ENCODE results near the gene ERICH4. TPM values are rescaled to one million over a fixed set of nuclear protein-coding genes. Genes with fewer than 3 reads are reported as not detected.

ERICH4 gene
- total and polyA plus RNA-seq, 9 of the 15 experiments (the other 6 are each of a cell fraction or from before 2014, with no cell fraction given), result not detected

- Histone ChIP-seq H3K9me1 (ENCODE audit: control insufficient read depth, insufficient read depth, low read length) (no peaks in the 10 kb centered on the region), H4K20me1 (replicated peaks; ENCODE audit: control insufficient read depth, insufficient read depth, low read length) (no peaks in the 10 kb centered on the region), H3K9ac (ENCODE audit: insufficient read depth in 1 of 2, low read depth in 2 of 2, low read length in 2 of 2) (peak overlapping the region in 1 of 2 experiments; percentile 92; a peak in 2 of 4 replicates), H3K27me3 (ENCODE audit: control insufficient read depth in 2 of 2, insufficient read depth in 2 of 2, low read length in 2 of 2) (no peaks in the 10 kb centered on the region), H3K4me2 (ENCODE audit: insufficient read depth, low read length) (peak overlapping the region; percentile 90), H3K79me2 (ENCODE audit: control insufficient read depth, insufficient read depth, low read length) (peaks cover 45% of the 10 kb centered on the region), H3K4me1 (replicated peaks in 1 of 2; ENCODE audit: control insufficient read depth in 2 of 2, insufficient read depth in 2 of 2, low read length in 2 of 2) (peaks cover 15 to 18% of the 10 kb centered on the region in 2 experiments; a peak in 4 of 5 replicates), H3K9me3 (replicated peaks; ENCODE audit: control insufficient read depth, insufficient read depth, low read depth, low read length) (no peaks in the 10 kb centered on the region), H3K27ac (ENCODE audit: extremely low read depth, low read depth, low read length) (no peak overlapping the region), H2AFZ (ENCODE audit: low read depth, low read length) (no peak overlapping the region), H3K36me3 (ENCODE audit: control insufficient read depth, insufficient read depth, low read length) (peaks cover 6% of the 10 kb centered on the region; the same call in 1 of the 3 replicates), H3K4me3 (peak overlapping the region; percentile 73; the same call in 1 of the 2 replicates)
- ATAC-seq (no peak), DNase-seq (ENCODE audit: extremely low read depth in 1 of 4, low spot score in 3 of 4) (no peak), FAIRE-seq (no peak)
- WGBS (ENCODE audit: insufficient coverage, low coverage, missing lambda C conversion rate), result 44% methylated on average over 2 of the region's 3 CpGs
- no TSS peak for BruUV-seq (replicated peaks)
- POLR2A ChIA-PET, result interaction anchor here (1.0 to 1.6 kb wide), 4 partner anchors 9 to 35 kb away, joined by 3 to 12 read pairs (median 5); partner anchors contain the start of gene B9D2
- in situ Hi-C loops (cut with MboI), result no loop called here
- intact Hi-C loops (cut with micrococcal nuclease), result loop anchor here (5.0 kb wide), 1 partner anchor 33 kb away; no protein-coding TSS in a partner anchor
- CTCF ChIA-PET (ENCODE audit: low intra/inter-chr PET ratio), result no interaction called here
- no peak for TF ChIP-seq L3MBTL2 (IDR thresholded peaks at IDR 0.05)
- TF ChIP-seq ZBED1 (IDR thresholded peaks at IDR 0.05), result no peak
- TF ChIP-seq, protein P1, sequence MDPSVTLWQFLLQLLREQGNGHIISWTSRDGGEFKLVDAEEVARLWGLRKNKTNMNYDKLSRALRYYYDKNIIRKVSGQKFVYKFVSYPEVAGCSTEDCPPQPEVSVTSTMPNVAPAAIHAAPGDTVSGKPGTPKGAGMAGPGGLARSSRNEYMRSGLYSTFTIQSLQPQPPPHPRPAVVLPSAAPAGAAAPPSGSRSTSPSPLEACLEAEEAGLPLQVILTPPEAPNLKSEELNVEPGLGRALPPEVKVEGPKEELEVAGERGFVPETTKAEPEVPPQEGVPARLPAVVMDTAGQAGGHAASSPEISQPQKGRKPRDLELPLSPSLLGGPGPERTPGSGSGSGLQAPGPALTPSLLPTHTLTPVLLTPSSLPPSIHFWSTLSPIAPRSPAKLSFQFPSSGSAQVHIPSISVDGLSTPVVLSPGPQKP (CRISPR knock-in tag; IDR thresholded peaks at IDR 0.05), result no peak
- TF ChIP-seq, protein P2, sequence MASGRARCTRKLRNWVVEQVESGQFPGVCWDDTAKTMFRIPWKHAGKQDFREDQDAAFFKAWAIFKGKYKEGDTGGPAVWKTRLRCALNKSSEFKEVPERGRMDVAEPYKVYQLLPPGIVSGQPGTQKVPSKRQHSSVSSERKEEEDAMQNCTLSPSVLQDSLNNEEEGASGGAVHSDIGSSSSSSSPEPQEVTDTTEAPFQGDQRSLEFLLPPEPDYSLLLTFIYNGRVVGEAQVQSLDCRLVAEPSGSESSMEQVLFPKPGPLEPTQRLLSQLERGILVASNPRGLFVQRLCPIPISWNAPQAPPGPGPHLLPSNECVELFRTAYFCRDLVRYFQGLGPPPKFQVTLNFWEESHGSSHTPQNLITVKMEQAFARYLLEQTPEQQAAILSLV (tag; IDR thresholded peaks at IDR 0.05), result no peak
- no peak for TF ChIP-seq TRIM28 (IDR thresholded peaks at IDR 0.05)
- TF ChIP-seq STAT5B (CRISPR knock-in tag; IDR thresholded peaks at IDR 0.05), result no peak
- no peak for TF ChIP-seq NR0B1 (IDR thresholded peaks at IDR 0.05; ENCODE audit: partially characterized antibody)
- no peak for TF ChIP-seq ZNF217 (CRISPR knock-in tag; IDR thresholded peaks at IDR 0.05)
Observed at GRCh38 chr19:41399091-41399490, 43.9 kb upstream of the ERICH4 start.
